ENCODE measurements around the gene PMM2.

- TF ChIP-seq CTCF (IDR thresholded peaks at IDR 0.05) (no peak), POLR2A (IDR thresholded peaks at IDR 0.05) (no peak)
Measured at GRCh38 chr16:8889893-8890548, 92.4 kb downstream of the PMM2 start.
